ENCODE data around the gene PRKAG2.

GRCh38 chr7:151866028-151866427, 10.9 kb downstream of the PRKAG2 start:
- TF ChIP-seq ZBTB33 (IDR thresholded peaks at IDR 0.05; ENCODE audit: borderline replicate concordance, low read depth) (no peak), CHD2 (IDR thresholded peaks at IDR 0.05; ENCODE audit: low read length, partially characterized antibody) (no peak), CTCF (IDR thresholded peaks at IDR 0.05) (no peak), MXI1 (IDR thresholded peaks at IDR 0.05; ENCODE audit: low read depth, low read length) (no peak), TAF1 (IDR thresholded peaks at IDR 0.05; ENCODE audit: borderline replicate concordance, low read depth, low read length) (no peak), FOXM1 (IDR thresholded peaks at IDR 0.05; ENCODE audit: low read depth) (no peak), PBX3 (IDR thresholded peaks at IDR 0.05) (no peak), REST (IDR thresholded peaks at IDR 0.05; ENCODE audit: low read depth, low read length) (no peak), NFIC (IDR thresholded peaks at IDR 0.05; ENCODE audit: borderline replicate concordance) (no peak), USF2 (IDR thresholded peaks at IDR 0.05; ENCODE audit: borderline replicate concordance, low read depth, low read length) (no peak), RFX5 (IDR thresholded peaks at IDR 0.05; ENCODE audit: low read length) (no peak)
